ENCODE results near the gene PRPF40A. TPM values are rescaled to one million over a fixed set of nuclear protein-coding genes. Genes with fewer than 3 reads are reported as not detected.

The PRPF40A gene
- total RNA-seq, 2 donors from 2014 or later: 190 to 222 TPM

DNA sequence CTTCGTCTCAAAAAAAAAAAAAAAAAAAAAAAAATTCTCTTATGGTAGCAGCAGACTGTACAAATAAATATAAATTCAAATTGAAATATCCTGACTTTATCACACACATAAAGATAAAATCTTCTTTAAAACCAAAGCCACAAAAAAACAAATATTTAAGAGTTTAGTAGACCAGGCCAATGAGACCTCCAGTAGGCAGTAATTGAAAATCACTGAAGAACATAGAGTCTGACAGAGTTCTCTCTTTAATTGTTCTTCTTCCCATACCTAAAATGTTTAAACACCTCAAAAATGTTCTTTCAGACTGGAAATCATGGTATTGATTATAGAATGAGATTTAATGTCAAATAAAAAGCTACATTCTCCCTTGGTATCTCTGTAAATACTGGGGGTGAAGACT, 20.8 kb downstream of the PRPF40A start:
- no peak for DNase-seq
- no CpG with 5 or more reads among the region's 1 CpG for WGBS, 2 experiments (ENCODE audit: insufficient coverage in 1 of 2, insufficient read length in 1 of 2)
- no peaks in the 10 kb centered on the region for H3K27me3 Mint-ChIP-seq (ENCODE audit: insufficient read depth)
- Histone ChIP-seq H3K9me3 (ENCODE audit: control insufficient read depth, low read length) (peaks cover 5% of the 10 kb centered on the region), H3K27me3 (ENCODE audit: control insufficient read depth, insufficient read depth, low read length, poor library complexity, severe bottlenecking) (no peaks in the 10 kb centered on the region), H3K27ac (ENCODE audit: low read depth, low read length) (no peak overlapping the region), H3K36me3 (ENCODE audit: control insufficient read depth, insufficient read depth, low read length) (peaks cover 85% of the 10 kb centered on the region), H3K4me1 (ENCODE audit: control insufficient read depth, insufficient read depth, low read length) (no peaks in the 10 kb centered on the region), H3K9ac (ENCODE audit: extremely low read depth, low read length, poor library complexity, severe bottlenecking) (no peak overlapping the region), H3K4me3 (ENCODE audit: low read length) (no peak overlapping the region)
- peaks cover 53% of the 10 kb centered on the region for H3K36me3 Mint-ChIP-seq (ENCODE audit: low read depth)
- no peaks in the 10 kb centered on the region for H3K9me3 Mint-ChIP-seq
- H3K27ac Mint-ChIP-seq: no peak overlapping the region
- H3K4me3 Mint-ChIP-seq: no peak overlapping the region
- TF ChIP-seq, protein P1, sequence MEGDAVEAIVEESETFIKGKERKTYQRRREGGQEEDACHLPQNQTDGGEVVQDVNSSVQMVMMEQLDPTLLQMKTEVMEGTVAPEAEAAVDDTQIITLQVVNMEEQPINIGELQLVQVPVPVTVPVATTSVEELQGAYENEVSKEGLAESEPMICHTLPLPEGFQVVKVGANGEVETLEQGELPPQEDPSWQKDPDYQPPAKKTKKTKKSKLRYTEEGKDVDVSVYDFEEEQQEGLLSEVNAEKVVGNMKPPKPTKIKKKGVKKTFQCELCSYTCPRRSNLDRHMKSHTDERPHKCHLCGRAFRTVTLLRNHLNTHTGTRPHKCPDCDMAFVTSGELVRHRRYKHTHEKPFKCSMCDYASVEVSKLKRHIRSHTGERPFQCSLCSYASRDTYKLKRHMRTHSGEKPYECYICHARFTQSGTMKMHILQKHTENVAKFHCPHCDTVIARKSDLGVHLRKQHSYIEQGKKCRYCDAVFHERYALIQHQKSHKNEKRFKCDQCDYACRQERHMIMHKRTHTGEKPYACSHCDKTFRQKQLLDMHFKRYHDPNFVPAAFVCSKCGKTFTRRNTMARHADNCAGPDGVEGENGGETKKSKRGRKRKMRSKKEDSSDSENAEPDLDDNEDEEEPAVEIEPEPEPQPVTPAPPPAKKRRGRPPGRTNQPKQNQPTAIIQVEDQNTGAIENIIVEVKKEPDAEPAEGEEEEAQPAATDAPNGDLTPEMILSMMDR (conservative IDR thresholded peaks at IDR 0.05): no peak
- no peaks in the 10 kb centered on the region for H3K4me1 Mint-ChIP-seq

DNA sequence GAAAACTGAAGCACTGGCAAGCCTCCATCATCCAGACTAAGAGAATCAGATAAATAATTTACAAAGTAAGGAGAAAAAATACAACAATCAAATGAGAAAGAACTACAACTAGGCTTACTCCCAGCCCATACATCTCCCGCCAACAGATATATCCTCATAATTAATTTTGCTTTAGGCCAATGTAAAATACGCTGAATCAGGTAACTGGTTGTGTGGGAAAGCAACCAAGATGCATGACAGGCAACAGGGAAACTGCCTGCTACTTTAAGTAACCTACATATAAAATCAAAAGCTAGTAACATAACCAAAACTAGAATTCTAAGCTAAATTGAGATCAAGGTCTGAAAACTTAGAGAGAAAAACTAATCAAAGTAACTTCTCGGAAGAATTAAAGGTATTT, 21.5 kb downstream of the PRPF40A start:
- H3K4me1 Mint-ChIP-seq: no peaks in the 10 kb centered on the region
- H3K9ac ChIP-seq (ENCODE audit: extremely low read depth, low read length, poor library complexity, severe bottlenecking): no peak overlapping the region
- H3K27me3 ChIP-seq (ENCODE audit: control insufficient read depth, insufficient read depth, low read length, poor library complexity, severe bottlenecking): no peaks in the 10 kb centered on the region
- no peaks in the 10 kb centered on the region for H3K27me3 Mint-ChIP-seq (ENCODE audit: insufficient read depth)
- no peaks in the 10 kb centered on the region for H3K4me1 ChIP-seq (ENCODE audit: control insufficient read depth, insufficient read depth, low read length)
- WGBS, 2 experiments (ENCODE audit: insufficient coverage in 1 of 2, insufficient read length in 1 of 2): 90% methylated on average over 3 of the region's 3 CpGs; no CpG with 5 or more reads in 1 of the 2 experiments
- peaks cover 51% of the 10 kb centered on the region for H3K36me3 Mint-ChIP-seq (ENCODE audit: low read depth)
- H3K9me3 ChIP-seq (ENCODE audit: control insufficient read depth, low read length): no peaks in the 10 kb centered on the region
- peaks cover 86% of the 10 kb centered on the region for H3K36me3 ChIP-seq (ENCODE audit: control insufficient read depth, insufficient read depth, low read length)
- TF ChIP-seq, protein P1 (conservative IDR thresholded peaks at IDR 0.05): no peak
- H3K4me3 Mint-ChIP-seq: no peak overlapping the region
- no peak overlapping the region for H3K27ac ChIP-seq (ENCODE audit: low read depth, low read length)
- H3K27ac Mint-ChIP-seq: peak overlapping the region; percentile 35
- DNase-seq: no peak
- no peaks in the 10 kb centered on the region for H3K9me3 Mint-ChIP-seq
- H3K4me3 ChIP-seq (ENCODE audit: low read length): no peak overlapping the region

DNA sequence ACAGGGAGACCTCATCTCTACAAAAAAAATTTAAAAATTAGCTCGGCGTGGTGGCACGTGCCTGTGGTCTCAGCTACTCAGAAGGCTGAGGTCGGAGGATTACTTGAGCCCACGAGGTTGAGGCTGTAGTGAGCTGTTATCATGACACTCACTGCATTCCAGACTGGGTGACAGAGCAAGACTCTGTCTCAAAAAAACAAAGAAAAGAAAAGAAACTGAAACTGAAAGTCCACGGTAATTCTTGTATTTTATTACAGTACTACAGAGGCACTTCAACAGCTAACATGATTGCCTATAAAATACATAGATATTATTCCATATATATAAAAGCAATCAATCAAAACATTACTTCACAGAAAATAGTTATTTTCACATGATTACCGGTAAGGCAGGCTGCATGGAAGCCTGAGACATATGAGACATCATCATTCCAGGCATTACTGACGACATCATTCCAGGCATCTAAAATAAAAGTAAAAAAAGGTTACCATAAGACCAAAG, 23.1 kb downstream of the PRPF40A start:
- DNase-seq: no peak
- no peak overlapping the region for H3K4me3 Mint-ChIP-seq
- H3K4me1 Mint-ChIP-seq: no peaks in the 10 kb centered on the region
- no peaks in the 10 kb centered on the region for H3K27me3 Mint-ChIP-seq (ENCODE audit: insufficient read depth)
- Histone ChIP-seq H3K9ac (ENCODE audit: extremely low read depth, low read length, poor library complexity, severe bottlenecking) (no peak overlapping the region), H3K4me3 (ENCODE audit: low read length) (no peak overlapping the region), H3K27ac (ENCODE audit: low read depth, low read length) (no peak overlapping the region), H3K4me1 (ENCODE audit: control insufficient read depth, insufficient read depth, low read length) (no peaks in the 10 kb centered on the region), H3K27me3 (ENCODE audit: control insufficient read depth, insufficient read depth, low read length, poor library complexity, severe bottlenecking) (no peaks in the 10 kb centered on the region), H3K9me3 (ENCODE audit: control insufficient read depth, low read length) (no peaks in the 10 kb centered on the region), H3K36me3 (ENCODE audit: control insufficient read depth, insufficient read depth, low read length) (peaks cover 86% of the 10 kb centered on the region)
- 90 to 95% methylated on average over 5 to 7 of the region's 8 CpGs for WGBS, 2 experiments (ENCODE audit: insufficient coverage in 1 of 2, insufficient read length in 1 of 2)
- H3K9me3 Mint-ChIP-seq: no peaks in the 10 kb centered on the region
- H3K27ac Mint-ChIP-seq: peak overlapping the region; percentile 70
- H3K36me3 Mint-ChIP-seq (ENCODE audit: low read depth): peaks cover 49% of the 10 kb centered on the region
- TF ChIP-seq, protein P1 (conservative IDR thresholded peaks at IDR 0.05): no peak

Measured in endodermal cell (in vitro differentiated cells).